Measurements from ENCODE around the gene OTOA.
"Not testable (repeated sequence)": the region's sequence is repeated elsewhere in the genome, so short reads cannot be mapped to it uniquely, and the experiment has no call there.

OTOA gene

GRCh38 chr16:21663889-21664647, at the start of gene OTOA:
TSS of gene OTOA (plus strand) at chr16:21663968. CDS start at chr16:21678515, 14,547 bp downstream.
- DNase-seq (ENCODE audit: low spot score), result peak; percentile 43

DNA sequence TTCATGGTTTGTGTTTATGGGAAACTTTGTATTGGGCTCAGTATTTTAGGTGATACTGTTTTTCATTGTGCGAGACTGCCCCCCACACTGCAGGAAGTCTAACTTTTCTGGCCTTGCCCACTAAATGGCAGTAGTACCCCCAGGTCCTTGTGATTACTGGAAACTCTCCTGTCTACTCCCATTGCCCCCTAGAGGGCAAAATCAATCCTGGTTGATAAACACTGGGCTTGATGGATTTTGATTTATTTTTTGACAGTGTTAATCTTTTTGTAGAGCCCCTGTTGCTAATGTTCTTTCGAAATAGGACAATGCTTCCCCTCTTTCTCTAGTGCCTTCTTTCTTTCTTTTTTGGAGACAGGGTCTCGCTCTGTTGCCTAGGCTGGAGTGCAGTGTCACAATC, 48.9 kb upstream of the OTOA start:
- DNase-seq (ENCODE audit: low spot score), result no peak

DNA sequence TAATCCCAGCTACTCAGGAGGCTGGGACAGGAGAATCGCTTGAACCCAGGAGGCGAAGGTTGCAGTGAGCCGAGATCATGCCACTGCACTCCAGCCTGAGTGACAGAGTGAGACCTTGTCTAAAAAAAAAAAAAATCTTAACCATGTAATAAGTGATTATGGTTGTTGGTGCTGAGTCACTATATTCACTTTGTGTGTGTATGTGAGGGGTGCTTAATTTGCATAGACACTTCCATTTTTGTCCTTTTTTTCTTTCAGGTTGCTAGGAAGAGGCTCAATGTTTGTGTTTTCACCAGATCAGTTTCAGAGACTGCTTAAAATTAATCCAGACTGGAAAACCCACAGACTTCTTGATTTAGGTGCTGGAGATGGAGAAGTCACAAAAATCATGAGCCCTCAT, 46.2 kb upstream of the OTOA start:
- no peak for DNase-seq (ENCODE audit: low spot score)

GRCh38 chr16:21618281-21618680, 45.5 kb upstream of the OTOA start:
- no peak for DNase-seq (ENCODE audit: low spot score)

- no peak for DNase-seq (ENCODE audit: low spot score)
Observed at GRCh38 chr16:21619765-21620425, 43.9 kb upstream of the OTOA start.

- no peak for DNase-seq (ENCODE audit: low spot score)
Observed at GRCh38 chr16:21620592-21620991, 43.2 kb upstream of the OTOA start.

DNA sequence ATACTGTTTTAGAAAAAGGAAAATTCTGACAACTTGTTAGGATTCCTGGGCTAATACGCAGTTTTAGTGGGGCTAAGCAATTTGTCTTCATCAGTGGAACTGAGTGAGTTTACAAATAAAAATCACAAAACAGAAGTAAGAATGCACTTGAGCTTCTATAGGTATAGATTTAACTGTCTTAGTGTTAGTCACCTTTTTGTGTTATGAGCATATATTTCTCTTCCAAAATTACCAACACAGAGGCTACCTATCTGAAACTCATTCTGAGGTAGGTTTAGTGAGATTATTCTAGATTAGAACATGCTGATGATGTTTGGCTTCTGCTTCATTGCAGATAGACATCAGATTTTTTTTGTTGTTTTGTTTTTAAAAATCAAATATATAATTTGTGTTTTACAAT, 41.2 kb upstream of the OTOA start:
- DNase-seq (ENCODE audit: low spot score), result no peak

- no peak for DNase-seq (ENCODE audit: low spot score)
Observed at GRCh38 chr16:21625026-21625425, 38.7 kb upstream of the OTOA start.

DNA sequence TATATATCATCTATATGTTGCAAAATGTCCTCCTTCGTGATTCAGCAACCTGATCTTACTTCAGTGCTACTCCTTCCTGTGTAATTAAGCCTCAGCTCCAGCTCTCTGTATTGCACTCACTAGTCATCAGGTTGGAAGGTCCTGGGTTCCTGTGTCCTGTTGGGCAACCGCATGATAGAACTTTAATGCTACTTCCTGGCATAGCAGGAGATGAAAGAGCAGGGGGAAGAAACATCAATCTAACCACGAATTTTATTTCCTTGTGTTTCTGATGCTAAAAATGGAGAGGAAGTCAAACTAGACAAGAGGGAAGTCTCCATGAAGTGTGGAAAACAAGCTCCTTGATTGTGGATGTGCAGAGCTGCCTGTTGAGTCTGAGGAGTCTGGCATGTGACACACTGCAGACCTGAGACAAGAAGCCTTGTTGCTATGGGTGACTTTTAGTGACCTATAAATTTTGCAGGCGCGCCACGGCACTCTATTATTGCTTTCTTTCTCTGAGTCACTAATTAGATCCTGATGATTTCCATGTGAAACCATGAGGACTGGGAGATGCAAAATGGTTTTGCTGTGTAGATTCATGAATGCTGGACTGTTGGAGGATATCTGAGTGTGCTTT, 37.0 kb upstream of the OTOA start:
- DNase-seq (ENCODE audit: low spot score), result peak; percentile 87

DNA sequence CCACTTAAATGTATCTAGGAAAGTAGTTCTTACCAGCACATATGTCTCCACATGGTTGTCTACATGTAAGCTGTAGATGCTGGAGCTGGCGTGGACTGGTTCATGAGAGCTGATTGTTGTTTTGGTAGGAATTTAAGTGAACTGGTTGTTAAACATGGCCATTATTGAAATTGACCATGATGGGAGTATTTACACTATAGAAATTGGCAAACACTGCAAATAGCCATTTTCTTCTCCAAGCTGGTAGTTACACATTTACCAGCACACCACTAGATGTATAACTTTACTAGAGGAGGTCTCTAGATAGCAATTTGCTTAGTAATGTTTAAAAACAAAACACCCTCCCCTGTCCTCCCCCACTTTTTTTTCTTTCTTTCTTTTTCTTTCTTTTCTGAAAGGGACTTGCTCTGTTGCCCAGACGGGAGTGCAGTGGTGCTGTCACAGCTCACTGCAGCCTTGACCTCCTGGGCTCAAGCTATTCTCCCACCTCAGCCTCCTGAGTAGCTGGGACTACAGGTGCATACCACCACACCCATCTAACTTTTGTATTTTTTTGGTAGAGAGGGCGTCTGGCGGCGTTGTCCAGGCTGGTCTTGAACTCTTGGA, 35.5 kb upstream of the OTOA start:
- no peak for DNase-seq (ENCODE audit: low spot score)

- DNase-seq (ENCODE audit: low spot score), result no peak
Observed at GRCh38 chr16:21628772-21629171, 35.0 kb upstream of the OTOA start.

DNA sequence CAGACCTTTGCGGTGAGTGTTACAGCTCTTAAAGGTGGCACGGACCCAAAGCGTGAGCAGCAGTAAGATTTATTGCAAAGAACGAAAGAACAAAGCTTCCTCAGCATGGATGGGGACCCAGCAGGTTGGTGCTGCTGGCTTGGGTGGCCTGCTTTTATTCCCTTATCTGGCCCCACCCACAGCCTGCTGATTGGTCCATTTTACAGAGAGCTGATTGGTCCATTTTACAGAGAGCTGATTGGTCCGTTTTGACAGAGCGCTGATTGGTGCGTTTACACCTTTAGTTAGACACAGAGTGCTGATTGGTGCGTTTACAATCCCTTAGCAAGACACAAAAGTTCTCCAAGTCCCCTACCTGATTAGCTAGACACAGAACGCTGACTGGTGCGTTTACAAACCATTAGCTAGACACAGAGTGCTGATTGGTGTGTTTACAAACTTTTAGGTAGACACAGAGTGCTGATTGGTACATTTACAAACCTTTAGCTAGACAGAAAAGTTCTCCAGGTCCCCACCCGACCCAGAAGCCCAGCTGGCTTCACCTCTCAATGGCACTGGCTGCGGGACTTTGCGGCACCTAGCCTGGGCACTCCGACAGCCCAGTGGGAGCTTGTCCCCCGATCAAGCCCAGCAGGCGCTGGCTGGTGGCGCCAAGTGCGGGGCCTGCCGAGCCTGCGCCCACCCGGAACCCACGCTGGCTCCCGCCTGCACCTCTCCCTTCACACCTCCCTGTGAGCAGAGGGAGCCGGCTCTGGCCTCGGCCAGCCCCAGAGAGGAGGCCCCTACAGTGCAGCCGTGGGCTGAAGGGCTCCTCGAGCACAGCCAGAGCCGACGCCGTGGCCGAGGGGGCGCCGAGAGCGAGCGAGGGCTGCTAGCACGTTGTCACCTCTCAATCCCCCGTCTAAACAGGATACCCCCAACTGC, 33.9 kb upstream of the OTOA start:
- not testable (repeated sequence) for DNase-seq (ENCODE audit: low spot score)

DNA sequence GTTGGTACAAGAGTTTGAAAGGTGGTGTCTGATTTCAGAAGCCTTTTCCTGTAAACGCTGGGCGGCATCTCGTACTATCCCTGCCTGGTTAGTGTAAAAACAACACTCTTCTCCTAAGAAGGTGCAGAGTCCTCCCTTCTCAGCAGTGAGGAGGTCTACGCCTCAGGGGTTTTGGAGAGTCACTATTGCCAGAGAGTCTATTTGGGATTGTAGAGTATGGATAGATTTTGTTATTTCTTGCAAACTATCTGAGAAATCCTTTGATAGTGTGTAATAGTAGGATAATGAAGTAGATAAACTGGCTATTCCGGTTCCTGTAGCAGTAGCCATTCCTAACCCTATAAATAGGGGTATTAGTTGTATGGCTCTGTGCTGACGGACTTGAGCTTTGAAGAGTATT, 32.9 kb upstream of the OTOA start:
- not testable (repeated sequence) for DNase-seq (ENCODE audit: low spot score)

DNA sequence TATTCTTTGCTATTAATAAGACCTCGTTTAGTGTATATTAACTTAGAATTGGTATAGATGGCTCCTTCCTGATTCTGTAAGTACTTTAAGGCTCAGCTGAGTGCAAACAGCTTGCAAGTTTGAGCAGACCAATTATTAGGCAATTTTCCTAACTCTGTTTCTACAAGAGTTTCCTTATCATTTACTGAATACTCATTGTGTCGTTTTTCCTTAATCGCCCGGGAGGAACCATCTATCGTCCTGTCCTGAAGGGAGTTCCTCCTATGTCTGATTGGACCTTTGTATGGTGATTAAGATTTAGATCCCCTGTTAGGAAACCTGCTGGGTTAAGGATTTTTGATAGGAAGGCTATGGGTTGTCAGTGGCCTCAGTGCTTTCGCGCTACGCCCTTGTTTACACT, 32.4 kb upstream of the OTOA start:
- DNase-seq (ENCODE audit: low spot score), result not testable (repeated sequence)

DNA sequence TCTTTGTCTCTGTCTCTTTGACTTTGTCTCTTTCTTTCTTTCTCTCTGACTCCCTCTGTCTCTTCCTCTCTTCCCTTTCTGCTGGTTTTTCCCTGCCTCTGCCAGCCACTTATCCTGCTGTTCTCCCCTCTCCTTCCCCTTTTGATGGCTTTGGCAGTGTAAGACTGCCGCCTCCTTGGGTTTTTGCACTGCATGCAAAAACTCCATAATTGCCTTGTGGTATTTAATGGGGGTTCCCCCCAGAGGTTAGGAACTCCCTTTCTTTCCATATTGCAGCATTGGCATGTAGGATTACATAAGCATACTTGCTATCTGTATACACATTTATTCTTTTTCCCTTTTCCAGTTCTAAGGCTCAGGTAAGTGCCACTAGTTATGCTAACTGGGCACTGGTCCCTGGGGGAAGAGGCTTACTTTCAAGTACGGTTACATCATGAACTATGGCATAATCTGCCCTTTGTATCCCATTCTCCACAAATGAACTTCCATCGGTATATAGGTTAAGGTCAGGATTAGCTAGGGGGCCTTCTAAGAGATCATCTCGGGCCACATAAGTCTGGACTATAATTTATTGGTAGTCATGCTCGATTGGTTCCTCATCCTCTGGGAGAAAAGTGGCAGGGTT, 31.7 kb upstream of the OTOA start:
- not testable (repeated sequence) for DNase-seq (ENCODE audit: low spot score)

GRCh38 chr16:21634216-21634615, 29.6 kb upstream of the OTOA start:
- DNase-seq (ENCODE audit: low spot score), result no peak

GRCh38 chr16:21635694-21636093, 28.1 kb upstream of the OTOA start:
- DNase-seq (ENCODE audit: low spot score), result not testable (repeated sequence)

GRCh38 chr16:21637032-21637968, 26.5 kb upstream of the OTOA start:
- no peak for DNase-seq (ENCODE audit: low spot score)

- peak; percentile 34 for DNase-seq (ENCODE audit: low spot score)
Observed at GRCh38 chr16:21638573-21638975, 25.2 kb upstream of the OTOA start.

DNA sequence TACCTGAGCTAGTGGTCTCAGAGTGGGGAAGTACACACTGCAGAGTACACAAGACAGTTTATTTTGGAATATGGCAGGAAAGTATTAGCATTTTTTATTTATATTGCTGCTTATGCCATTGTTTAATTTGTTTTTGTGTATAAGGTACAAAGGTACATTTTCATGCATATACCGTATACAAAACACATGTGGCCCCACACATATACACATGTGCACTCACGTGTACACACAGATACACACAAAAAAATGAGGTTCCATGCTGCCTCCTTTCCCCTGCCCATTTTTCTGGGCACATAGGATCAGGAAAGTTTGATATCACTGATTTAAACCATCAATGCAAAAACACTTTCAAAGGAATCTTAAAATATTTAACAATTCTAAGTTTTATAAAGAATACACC, 24.3 kb upstream of the OTOA start:
- no peak for DNase-seq (ENCODE audit: low spot score)

Data from AG20443 (cell line).